OCI-LY7 (cell line): ENCODE data around the gene LIN28A.

Experiments
- CTCF ChIP-seq: fragments of 200-600 bp; sonication (generic); conservative IDR thresholded peaks from 2 replicates; pipeline ENCODE4 v1.5.1; 2014; ENCODE audit warnings: mild to moderate bottlenecking, antibody characterized with exemption, low read length, moderate library complexity, mixed read lengths
- EZH2phosphoT487 ChIP-seq: fragments of 200-600 bp; sonication (generic); IDR thresholded peaks from 2 replicates; pipeline ENCODE4 v1.6.1; 2018; ENCODE audit warnings: low read depth, borderline replicate concordance, mild to moderate bottlenecking, mixed run types, antibody characterized with exemption, low read length, moderate library complexity, mixed read lengths

GRCh38 chr1:26384076-26384475, 26.5 kb upstream of the LIN28A start:
- no peak for TF ChIP-seq CTCF
- no peak for TF ChIP-seq EZH2phosphoT487
